Uterus (tissue), 4 donors: Measurements from ENCODE around the gene SLFN12L. TPM values are rescaled to one million over a fixed set of nuclear protein-coding genes. Genes with fewer than 3 reads are reported as not detected.

Experiments used
- DNase-seq, 2 donors: peaks; one replicate each; pipeline ENCODE4 v3.0.0-alpha.2; 2019 to 2020
- H3K27ac ChIP-seq, 2 donors: fragments of 200-600 bp; sonication (generic); 1 replicate in 1 of 2; 2 replicates in 1 of 2; pipeline ENCODE4 v1.5.1; 2016 to 2018
- H3K27me3 ChIP-seq, 2 donors: fragments of 200-600 bp; sonication (generic); one replicate each; pipeline ENCODE4 v1.5.1; 2018 to 2019; ENCODE audit warnings: control low read depth in 1 of 2
- H3K36me3 ChIP-seq, 2 donors: fragments of 200-600 bp; sonication (generic); one replicate each; pipeline ENCODE4 v1.5.1; 2019; ENCODE audit warnings: control low read depth in 1 of 2
- H3K4me1 ChIP-seq, 2 donors: fragments of 200-600 bp; sonication (generic); one replicate each; pipeline ENCODE4 v1.5.1; 2018 to 2019; ENCODE audit warnings: control low read depth in 1 of 2
- H3K4me3 ChIP-seq, 2 donors: fragments of 200-600 bp; sonication (generic); 1 replicate in 1 of 2; 2 replicates in 1 of 2; pipeline ENCODE4 v1.5.1; 2018 to 2019; ENCODE audit warnings: mild to moderate bottlenecking in 1 of 2
- H3K9me3 ChIP-seq, 2 donors: fragments of 200-600 bp; sonication (generic); one replicate each; pipeline ENCODE4 v1.5.1; 2019; ENCODE audit warnings: control low read depth in 1 of 2
- CTCF ChIP-seq, 4 experiments: fragments of 200-600 bp in 2 of 4; fragments of 450-650 bp in 2 of 4; sonication (generic) in 2 of 4; IDR thresholded peaks; one replicate each; pipeline ENCODE4 v1.5.1; 2016 to 2019; ENCODE audit warnings: antibody characterized with exemption in 4 of 4, mild to moderate bottlenecking in 2 of 4, moderate library complexity in 1 of 4
- POLR2A ChIP-seq, 2 donors: fragments of 450-650 bp; IDR thresholded peaks; one replicate each; pipeline ENCODE4 v1.6.1; 2016; ENCODE audit warnings: antibody characterized with exemption in 2 of 2, mild to moderate bottlenecking in 1 of 2, moderate library complexity in 1 of 2
- intact Hi-C: fragments of 100-400 bp; cut with DNase I; formaldehyde crosslinking; loops from one replicate; pipeline ENCODE4 v1.15.1; 2023; ENCODE audit warnings: low total_unique reads
- total RNA-seq, 4 donors: library from RNA; depleted of rRNA in 3 of 4; stranded (reverse); fragments of >200 nt in 3 of 4; gene quantifications; one replicate each; pipeline versions ENCODE4 v1.1.0 to v1.2.4, GENCODE V29; 2014 to 2023
- donor health status: DM: yes; HTN: yes; CAD: no.

The SLFN12L gene
- total RNA-seq, 4 donors from 2014 or later = 0.55 to 2.8 (median 1.4) TPM

GRCh38 chr17:35438433-35438832 is 99.0 kb downstream of the SLFN12L start:
- Histone ChIP-seq H3K27ac (no peak overlapping the region), H3K36me3 (no peaks in the 10 kb centered on the region), H3K9me3 (no peaks in the 10 kb centered on the region), H3K4me3 (no peak overlapping the region), H3K4me1 (no peaks in the 10 kb centered on the region), H3K27me3 (no peaks in the 10 kb centered on the region)
- intact Hi-C loops = no loop called here
- DNase-seq = no peak
- TF ChIP-seq POLR2A (IDR thresholded peaks at IDR 0.05) = no peak

GRCh38 chr17:35433075-35433894 is 104.2 kb downstream of the SLFN12L start:
- Histone ChIP-seq H3K4me3 (peak overlapping the region; percentile 56 to 71), H3K9me3 (no peaks in the 10 kb centered on the region), H3K36me3 (no peaks in the 10 kb centered on the region), H3K27ac (peak overlapping the region; percentile 84 to 97), H3K4me1 (no peaks in the 10 kb centered on the region), H3K27me3 (no peaks in the 10 kb centered on the region)
- DNase-seq = peak; percentile 78 to 88
- intact Hi-C loops = no loop called here
- TF ChIP-seq POLR2A (IDR thresholded peaks at IDR 0.05) (no peak), CTCF (IDR thresholded peaks at IDR 0.05) (peak in 2 of 4 experiments; percentile 9 to 25)

- intact Hi-C loops = no loop called here
- Histone ChIP-seq H3K4me3 (peak within 1 kb of the TSS; percentile 56 to 71), H3K4me1 (no peaks in the 10 kb centered on the region), H3K36me3 (no peaks in the 10 kb centered on the region), H3K9me3 (no peaks in the 10 kb centered on the region), H3K27ac (peak within 1 kb of the TSS; percentile 84 to 97), H3K27me3 (no peaks in the 10 kb centered on the region)
- peak; percentile 43 to 45 for TF ChIP-seq POLR2A (IDR thresholded peaks at IDR 0.05)
- no peak for TF ChIP-seq CTCF (IDR thresholded peaks at IDR 0.05)
- peak; percentile 67 to 74 for DNase-seq
These were observed 105.1 kb downstream of the SLFN12L start, which contains the start of gene SLFN12 for GRCh38 chr17:35432176-35433074. Gene SLFN12 (minus strand): TSS chr17:35432500. CDS start chr17:35423028, 9,472 bp downstream.

GRCh38 chr17:35429702-35430101 is 107.8 kb downstream of the SLFN12L start:
- no peaks in the 10 kb centered on the region for H3K4me1 ChIP-seq
- no peaks in the 10 kb centered on the region for H3K27me3 ChIP-seq
- no peaks in the 10 kb centered on the region for H3K9me3 ChIP-seq
- no peak overlapping the region for H3K27ac ChIP-seq
- DNase-seq = no peak
- intact Hi-C loops = no loop called here
- no peaks in the 10 kb centered on the region for H3K36me3 ChIP-seq
- TF ChIP-seq CTCF (IDR thresholded peaks at IDR 0.05) (no peak), POLR2A (IDR thresholded peaks at IDR 0.05) (no peak)
- H3K4me3 ChIP-seq = no peak overlapping the region

- TF ChIP-seq POLR2A (IDR thresholded peaks at IDR 0.05) = no peak
- TF ChIP-seq CTCF (IDR thresholded peaks at IDR 0.05) = no peak
- Histone ChIP-seq H3K27ac (no peak overlapping the region), H3K27me3 (no peaks in the 10 kb centered on the region), H3K36me3 (no peaks in the 10 kb centered on the region), H3K4me3 (no peak overlapping the region), H3K9me3 (no peaks in the 10 kb centered on the region), H3K4me1 (no peaks in the 10 kb centered on the region)
- intact Hi-C loops = no loop called here
- DNase-seq = no peak
These were observed 109.2 kb downstream of the SLFN12L start for GRCh38 chr17:35428229-35428628.
